Effector CD4-positive, alpha-beta T cell (primary cell): ENCODE results near the gene ZBBX. TPM values are rescaled to one million over a fixed set of nuclear protein-coding genes. Genes with fewer than 3 reads are reported as not detected.
"Not testable (repeated sequence)": the region's sequence is repeated elsewhere in the genome, so short reads cannot be mapped to it uniquely, and the experiment has no call there.

Experiments
- DNase-seq: peaks from one replicate; pipeline ENCODE4 v3.0.0-alpha.2; 2020
- total RNA-seq: gene quantifications from one replicate; lab custom pipeline; 2026; lab: John Stamatoyannopoulos, UW

Gene ZBBX, protein sequence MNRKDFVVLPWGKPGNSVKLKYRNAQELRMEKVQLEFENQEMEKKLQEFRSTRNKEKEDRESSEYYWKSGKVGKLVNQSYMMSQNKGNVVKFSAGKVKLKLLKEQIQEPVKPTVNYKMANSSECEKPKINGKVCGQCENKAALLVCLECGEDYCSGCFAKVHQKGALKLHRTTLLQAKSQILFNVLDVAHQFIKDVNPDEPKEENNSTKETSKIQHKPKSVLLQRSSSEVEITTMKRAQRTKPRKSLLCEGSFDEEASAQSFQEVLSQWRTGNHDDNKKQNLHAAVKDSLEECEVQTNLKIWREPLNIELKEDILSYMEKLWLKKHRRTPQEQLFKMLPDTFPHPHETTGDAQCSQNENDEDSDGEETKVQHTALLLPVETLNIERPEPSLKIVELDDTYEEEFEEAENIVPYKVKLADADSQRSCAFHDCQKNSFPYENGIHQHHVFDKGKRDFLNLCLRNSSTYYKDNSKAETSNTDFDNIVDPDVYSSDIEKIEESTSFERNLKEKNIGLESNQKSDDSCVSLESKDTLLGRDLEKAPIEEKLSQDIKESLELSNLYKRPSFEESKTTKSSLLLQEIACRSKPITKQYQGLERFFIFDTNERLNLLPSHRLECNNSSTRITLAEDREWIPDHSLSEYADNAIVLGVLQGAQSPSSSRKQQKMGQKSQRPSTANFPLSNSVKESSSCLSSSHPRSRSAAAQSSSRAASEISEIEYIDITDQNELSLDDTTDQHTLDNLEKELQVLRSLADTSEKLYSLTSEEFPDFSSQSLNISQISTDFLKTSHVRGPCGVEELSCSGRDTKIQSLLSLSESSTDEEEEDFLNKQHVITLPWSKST
- not detected for total RNA-seq

DNA sequence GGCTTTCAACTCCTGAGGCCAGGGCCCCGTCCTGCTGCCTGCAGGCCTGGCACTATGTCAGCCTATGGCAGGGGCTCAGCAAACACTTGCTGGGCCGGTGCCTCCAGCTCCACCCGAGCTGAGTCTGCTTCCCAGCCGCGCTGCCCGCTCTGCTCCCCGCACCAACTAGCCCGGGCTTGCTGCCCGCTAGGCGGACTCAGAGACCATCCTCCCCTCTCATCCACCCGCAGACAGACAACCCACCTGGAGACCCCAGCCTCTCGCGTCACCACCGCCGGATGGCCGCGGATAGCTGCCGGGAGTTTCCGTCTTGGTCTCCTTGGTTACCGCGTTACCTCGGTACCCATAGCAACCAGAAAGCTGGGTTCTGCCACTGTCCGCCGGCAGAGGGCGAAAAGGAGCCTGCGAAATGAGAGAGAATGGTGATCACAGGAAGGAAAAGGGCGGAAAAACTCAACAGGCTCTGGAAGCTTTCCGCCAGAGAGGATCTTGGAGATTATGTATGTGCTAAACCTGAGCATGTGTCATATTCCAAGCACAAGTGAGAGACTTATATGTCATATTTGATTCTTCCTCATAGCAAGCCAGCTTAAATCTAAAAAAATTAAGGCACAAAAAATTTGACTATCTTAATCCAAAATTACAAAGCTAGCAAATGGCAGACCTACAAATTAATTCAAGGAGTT, at the start of gene ZBBX:
Gene ZBBX (minus strand): TSS at position 294 of the 686 bp plus-strand sequence. CDS start 7,396 bp downstream, outside the sequence.
- peak; percentile 63 for DNase-seq

DNA sequence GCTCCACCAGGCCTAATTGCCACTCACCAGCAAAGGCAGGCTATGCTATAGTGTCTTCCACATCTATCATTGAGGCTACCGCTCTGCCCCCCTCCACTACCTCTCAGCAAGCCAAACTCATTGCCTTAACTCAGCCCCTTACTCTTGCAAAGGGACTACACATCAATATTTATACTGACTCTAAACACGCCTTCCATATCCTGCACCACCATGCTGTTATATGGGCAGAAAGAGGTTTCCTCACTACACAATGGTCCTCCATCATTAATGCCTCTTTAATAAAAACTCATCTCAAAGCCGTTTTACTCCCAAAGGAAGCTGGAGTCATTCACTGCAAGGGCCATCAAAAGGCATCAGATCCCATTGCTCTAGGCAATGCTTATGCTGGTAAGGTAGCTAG, 46.9 kb upstream of the ZBBX start:
- not testable (repeated sequence) for DNase-seq

DNA sequence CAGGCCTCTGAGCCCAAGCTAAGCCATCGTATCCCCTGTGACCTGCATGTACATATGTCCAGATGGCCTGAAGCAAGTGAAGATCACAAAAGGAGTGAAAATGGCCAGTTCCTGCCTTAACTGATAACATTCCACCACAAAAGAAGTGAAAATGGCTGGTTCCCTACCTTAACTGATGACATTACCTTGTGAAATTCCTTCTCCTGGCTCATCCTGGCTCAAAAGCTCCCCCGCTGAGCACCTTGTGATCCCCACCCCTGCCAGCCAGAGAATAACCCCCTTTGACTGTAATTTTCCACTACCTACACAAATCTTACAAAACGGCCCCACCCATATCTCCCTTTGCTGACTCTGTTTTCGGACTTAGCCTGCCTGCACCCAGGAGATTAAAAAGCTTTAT, 42.3 kb upstream of the ZBBX start:
- not testable (repeated sequence) for DNase-seq

DNA sequence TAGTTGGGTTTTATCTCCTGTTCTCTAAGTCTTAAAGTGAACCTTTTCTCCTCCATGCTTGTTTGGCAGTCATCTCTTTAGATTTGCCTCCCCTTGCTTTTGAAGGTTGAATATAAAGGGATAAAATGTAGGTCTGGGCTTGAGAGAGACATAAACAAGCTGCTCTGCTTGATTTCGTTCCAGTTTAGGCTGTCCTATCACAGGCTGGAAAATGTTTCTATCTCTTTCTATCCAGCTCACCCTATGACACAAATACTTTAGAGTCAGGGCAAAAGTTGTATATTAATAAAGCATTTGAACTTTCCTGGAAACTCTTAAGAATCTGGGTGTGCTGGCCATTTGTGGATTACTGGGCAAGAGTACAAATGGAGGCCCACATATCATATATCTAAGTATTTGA, 29.5 kb upstream of the ZBBX start:
- no peak for DNase-seq

DNA sequence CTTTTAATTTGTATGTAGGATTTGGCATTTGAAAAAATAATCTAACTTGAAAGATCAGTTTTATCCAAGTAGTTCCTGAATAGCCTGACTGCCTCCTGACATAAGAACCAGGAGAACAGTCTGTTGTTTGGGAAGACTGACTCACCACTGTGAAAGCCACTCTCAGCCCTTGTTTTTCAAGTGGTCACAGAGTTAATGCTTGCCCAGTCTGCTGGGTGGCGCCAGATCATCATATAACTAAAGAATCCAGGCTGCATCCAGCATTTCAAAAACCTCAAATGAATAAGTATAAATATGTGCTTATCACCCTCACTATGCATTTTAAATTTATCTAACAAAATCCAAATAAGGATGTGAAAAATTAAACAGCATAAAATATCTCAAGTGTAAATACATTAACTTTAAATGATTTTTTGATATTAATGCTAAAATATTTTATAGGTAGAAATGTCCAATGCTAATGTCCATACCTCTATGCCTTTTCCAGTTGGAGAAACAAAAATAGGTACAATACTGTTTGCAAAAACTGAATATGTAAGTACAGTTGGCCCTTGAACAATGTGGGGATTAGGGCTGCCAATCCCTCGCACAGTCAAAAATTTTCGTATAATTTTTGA, 26.9 kb upstream of the ZBBX start:
- DNase-seq, result no peak

DNA sequence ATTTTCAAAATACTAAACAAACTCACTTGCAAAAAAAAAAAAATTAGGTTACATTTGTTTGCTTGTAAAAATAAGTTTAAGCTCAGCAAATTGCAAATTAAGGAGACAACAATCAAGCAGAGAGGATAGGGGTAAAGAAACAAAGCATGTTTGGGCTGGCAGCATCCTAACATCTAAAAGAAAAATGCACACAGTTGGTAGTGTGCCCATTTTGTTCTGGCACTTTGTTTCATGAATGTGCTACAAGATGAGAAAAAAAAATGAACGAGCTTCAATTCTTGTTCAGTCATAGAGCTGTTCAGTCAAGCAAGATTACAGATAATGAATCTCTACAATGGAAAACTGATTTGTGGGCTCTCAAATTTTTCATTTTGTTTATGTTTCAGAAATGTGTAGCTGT, 17.7 kb upstream of the ZBBX start:
- no peak for DNase-seq

DNA sequence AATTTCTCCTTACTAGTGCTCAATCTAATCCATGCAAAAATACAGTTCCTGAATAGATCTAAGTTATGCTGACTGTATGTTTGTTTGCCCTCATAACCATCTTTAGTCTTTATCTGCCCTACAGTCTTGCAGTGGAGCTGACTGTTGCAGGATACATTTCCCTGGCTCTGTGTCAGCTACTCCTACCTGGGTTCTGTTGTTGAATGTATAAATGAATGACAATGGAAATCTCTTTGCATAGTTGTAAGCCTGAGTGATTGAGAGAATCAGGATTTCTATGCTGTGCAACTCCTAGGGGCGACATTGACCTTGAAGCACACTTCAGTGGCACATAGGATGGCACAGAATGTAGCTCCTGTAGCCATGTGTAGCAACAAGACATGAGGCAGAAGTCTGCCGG, 16.0 kb upstream of the ZBBX start:
- no peak for DNase-seq

DNA sequence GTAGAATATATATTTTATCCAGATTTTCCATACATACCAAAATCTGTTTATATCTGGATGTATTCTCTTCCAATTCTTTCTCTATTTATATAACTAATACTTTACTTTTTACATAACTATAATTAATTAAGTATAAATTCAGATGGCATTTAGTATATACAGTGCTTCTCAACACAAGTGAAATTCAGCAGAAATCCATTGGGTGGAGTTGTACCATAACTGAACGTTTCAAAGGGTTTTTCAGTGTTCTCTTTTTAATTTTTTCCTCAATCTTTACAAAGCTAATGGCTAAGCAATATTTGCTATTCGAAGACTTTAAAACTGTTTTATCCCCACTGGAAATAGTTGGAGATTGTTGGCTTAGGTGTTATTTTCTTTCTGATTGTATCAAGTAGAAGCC, 13.9 kb upstream of the ZBBX start:
- DNase-seq, result no peak

DNA sequence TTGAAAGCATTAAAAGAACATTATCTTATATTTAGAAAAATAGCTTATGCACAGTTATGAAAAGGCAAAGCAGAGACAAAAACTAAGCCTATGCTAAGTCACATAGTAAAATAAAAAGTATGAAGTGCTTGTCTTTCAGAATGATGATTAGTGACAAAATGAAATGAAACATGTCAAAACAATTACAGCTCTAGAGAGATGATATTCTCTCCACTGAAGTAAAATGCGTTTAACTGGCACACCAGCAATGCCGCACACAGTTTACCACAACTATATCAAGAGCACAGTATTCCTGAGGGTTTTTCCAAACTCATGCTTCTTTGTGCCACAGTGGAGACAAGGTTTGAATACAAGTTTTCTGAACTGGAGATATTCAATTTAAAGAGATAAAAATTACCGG, 2.1 kb upstream of the ZBBX start:
- DNase-seq, result no peak

DNA sequence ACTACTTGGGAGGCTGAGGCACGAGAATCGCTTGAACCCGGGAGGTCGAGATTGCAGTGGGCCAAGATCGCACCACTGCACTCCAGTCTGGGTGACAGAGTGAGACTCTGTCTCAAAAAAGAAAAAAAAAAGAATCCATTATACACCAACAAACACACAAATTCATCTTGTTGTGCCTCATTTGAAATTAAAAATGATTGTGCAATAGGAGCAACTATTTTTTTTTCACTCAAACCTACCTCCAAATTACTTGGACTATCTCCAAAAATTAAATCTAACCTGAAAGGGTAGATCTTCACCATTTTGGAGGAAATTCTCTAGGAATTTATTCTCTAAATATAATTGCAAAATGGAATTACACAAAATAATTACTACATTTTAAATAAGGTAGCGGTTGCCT, 4.6 kb downstream of the ZBBX start:
- no peak for DNase-seq

DNA sequence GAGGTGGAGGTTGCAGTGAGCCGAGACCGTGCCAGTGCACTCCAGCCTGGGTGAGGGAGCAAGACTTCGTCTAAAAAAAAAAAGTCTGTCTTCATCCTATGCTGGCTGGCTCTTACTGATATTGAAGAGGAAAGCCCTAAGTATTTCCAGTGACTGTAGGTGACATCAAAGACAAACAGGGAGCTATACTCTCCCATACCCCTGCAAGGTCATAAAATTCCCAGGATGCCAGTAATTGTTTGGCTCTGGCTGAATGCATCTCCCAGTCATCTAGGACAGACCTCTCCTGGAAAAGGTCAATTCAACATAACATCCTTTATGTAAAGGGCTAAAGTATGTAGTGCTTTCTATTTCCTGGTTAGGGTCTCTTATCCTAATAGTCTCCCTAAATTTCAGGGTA, 8.0 kb downstream of the ZBBX start:
- DNase-seq, result no peak

DNA sequence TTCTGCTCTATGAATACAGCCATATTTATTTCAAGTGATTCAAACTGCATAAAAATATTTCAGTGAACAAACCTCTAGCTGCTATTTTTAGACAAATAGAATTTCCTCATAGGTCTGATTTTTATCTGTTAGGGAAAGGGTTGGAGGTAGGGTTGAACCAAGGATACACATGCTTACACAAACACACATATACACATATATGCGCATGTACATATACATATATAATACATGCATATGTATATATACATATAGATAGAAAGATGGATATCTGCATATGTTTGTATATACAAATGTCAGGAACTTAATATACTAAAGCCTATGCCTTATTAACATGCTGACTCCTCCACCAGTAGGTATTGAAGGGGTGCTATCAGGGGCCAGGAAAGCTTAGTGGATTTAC, 18.1 kb downstream of the ZBBX start:
- DNase-seq, result no peak

DNA sequence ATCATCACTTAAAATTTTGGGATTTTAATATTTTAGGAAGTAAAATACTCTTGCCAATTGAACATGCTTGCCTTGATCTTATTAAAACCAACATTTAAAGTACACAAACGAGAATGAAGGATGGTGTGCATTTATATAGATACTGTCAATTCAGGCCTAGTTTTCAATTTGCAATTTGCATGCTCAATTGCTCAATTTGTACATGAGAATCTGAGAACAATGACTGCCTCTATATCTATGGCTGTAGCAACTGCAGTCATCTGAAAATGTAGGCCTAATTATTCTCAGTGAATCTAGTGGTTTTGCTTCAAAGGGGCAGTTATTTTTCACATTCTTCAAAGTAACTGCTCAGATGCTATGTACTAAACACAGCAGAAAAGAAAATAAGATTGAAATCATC, 18.8 kb downstream of the ZBBX start:
- DNase-seq, result no peak

DNA sequence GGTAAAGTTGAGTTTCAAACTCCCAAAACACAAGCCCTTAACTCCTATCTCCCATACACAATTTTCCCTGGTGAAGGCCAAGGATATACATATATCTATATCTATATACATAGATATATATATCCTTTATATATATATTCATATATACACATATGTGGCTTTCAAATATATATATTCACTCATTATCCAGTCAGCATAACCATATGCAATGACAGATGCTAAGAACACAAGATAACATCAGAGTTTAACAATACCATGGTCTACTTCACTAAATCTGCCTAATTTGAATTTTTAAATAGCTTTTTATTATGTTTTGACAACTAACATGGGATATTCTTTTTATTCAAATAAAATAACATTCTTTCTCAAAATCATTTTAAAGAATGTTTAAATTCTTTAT, 24.7 kb downstream of the ZBBX start:
- no peak for DNase-seq

DNA sequence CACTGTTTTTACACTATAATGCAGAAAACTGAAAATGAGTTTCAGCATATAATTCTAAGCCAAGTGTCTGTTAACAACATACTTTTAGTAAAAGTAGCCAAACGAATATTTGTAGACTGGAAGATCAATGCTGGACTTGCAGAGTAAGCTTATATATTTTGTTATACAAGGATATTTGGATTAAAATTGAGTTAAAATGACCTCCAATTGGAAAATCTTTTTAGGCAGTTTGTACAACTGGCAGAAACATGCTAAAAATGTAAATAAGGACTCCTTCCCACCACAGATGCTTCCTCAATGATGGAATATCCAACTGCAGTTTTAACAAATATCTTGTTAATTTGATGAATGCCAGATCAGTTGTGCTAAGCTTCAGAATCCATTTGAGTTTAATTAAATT, 25.3 kb downstream of the ZBBX start:
- DNase-seq, result no peak

DNA sequence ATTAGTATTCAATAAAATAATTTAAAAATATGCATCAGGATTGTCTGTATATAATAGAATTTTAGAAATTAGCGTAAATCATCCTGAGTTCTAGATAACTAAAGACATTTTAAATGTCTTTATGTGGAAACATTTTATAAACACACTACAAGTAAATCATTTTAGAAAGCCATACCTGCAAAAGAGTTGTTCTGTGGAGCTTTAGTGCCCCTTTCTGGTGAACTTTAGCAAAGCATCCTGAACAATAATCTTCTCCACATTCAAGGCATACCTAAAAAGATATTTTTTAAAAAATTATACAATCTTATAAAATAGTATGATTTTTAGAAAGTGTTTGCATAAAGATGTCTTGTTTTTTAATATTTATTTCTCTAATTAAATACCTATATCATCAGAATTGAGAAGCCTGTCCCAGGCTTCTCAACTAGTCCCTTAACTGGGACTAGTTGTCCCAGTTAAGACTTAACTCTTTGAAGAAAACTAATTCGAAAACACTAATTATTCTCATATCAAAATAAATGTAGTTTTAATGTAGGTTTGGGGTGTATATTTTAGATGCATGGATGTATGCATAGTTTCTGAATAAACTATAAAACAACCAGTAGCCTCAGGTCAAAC, 29.7 kb downstream of the ZBBX start:
- DNase-seq, result no peak

DNA sequence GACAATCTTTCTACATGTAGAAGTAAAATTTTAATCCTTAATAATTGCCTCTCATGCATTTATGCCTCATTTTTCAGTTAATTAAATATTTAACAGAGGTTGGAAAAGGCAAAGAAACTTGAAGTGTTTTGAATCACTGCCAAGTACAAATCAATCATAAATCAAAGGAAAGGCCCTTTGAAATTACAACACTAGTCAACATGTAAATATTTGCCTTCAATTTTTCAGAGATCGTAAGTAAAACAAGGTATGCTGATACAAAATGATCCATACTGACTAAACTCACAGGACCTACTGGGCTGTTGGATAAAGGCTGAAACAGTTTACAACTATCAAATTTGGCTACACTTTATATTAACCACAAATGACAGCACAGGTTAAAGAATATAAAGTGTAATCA, 33.9 kb downstream of the ZBBX start:
- no peak for DNase-seq

DNA sequence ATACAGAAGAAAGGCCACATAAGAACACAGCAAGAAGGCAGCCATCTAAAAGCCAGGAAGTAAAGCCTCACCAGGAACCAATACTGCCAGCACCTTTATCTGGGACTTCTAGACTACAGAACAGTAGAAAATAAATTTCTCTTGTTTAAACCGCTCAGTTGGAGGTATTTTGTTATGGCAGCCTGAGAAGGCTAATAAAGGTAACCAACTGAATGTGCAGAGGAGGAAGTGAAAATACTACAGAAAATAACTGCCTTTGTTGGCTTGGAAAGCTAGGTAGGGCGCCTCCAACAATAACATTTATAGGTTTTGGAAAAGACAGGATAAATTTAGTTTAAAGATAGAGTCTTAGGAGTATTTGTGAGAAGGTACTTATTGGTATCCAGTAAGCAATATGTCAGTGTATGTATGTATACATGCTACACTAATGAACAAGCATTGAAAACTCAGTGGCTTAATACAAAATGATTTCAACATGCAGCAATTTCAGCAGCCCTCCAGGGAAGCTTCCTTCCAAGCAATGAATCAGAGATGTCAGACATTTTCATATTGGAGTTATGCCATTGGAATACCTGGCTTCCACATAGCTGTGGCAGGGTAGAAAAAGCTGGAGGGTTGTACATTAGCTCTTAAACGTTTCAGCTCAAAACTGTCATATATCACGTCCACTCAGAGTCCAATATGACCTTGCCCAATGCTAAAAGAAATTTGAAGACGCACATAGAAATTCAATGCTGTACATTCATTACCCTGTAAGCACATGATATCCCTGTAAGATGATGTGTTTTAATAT, 48.9 kb downstream of the ZBBX start:
- DNase-seq, result no peak

DNA sequence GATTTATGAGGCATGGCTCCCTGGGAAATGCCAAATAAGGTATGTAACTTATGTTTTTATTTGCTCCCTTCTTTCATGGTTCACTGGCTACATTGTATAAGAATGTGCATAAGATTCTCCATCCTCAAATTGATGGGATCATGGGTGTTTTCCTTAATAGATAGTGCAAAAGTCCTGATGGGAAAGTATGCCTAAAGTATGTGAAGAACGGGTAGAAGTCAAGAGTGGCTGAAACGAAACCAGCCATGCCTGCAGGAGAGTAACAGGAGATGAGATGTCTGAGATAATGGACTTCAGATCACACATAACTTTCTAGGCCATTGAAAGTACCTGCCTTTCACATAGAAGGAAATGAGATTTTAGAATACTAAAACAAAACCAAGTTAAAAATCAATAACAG, 56.5 kb downstream of the ZBBX start:
- no peak for DNase-seq

DNA sequence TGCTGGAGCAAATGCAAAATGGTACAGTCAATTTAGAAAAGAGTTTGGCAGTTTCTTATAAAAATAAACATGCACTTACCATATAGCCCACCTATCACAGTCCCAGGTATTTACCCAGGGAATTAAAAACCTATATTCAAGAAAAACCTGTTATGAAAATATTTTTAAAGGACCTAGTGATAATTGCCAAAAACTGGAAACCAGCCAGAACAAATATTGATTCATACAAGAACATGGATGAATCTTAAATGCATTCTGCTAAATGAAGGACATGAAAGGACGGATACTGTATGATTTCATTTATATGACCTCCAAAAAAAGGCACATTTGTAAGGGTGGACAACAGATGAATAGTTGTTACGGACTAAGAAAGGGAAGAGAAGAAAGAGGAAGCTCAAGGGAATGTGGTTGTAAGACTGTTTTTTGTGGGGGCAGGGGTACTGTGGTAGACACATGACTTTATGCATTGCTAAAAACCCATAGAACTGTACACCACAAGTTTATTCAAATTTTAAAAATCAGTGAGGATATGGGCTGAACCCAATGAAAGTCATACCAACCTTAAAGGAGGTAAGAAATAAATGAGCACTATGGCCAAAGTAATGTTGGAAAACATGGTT, 61.0 kb downstream of the ZBBX start:
- DNase-seq, result no peak

DNA sequence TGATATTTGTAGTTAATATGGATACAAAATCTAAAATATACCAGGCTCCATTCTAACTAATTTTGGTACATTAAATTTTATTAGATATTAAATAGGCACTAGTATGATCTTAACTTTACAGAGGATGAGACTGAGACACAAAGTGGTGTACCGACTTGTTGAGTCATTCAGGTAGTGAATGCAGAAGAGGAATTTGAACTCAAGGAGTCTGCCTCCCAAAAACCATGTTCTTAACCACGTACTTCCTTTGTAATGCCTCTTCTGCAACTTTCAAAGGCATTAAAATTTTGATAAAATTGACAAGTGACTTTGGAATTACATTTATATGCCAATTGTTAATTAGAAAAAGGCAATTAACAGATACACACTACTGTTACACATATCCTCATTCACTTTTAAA, 61.8 kb downstream of the ZBBX start:
- DNase-seq, result no peak
